Body of pancreas (tissue), 4 donors: Measurements from ENCODE around the gene DDIT4L.

Source experiments
- POLR2A ChIP-seq, 3 donors: fragments of 450-650 bp; IDR thresholded peaks; one replicate each; pipeline ENCODE4 v1.6.1; 2016; ENCODE audit warnings: antibody characterized with exemption in 3 of 3, mild to moderate bottlenecking in 2 of 3
- TF ChIP-seq, protein P1 (sequence below), 7 experiments: fragments of 450-650 bp in 4 of 7; fragments of 200-600 bp in 3 of 7; sonication (generic) in 3 of 7; IDR thresholded peaks; one replicate each; pipeline ENCODE4 v1.5.1; 2016 to 2019; ENCODE audit warnings: antibody characterized with exemption in 7 of 7

DNA sequence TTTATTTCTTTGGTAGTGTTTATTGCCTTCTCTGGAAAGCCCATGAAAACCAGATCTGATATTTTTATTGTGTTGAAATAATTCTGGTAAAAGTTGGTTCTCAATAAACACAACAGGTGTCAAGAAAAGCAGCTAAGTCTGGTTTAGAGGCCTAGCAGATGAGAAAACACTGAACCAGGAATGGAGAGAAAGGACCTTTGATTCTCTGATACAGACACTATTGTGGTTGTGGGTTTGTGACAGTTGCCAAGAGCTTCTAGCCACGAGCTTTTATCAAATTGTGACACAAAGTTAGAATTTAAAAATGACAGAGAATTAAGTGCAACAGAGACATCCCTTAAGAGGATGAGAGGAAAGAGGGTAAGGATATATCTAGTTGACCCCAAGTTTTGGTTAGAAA is 42.6 kb downstream of the DDIT4L start:
- no peak for TF ChIP-seq POLR2A (IDR thresholded peaks at IDR 0.05)
- TF ChIP-seq, protein P1, sequence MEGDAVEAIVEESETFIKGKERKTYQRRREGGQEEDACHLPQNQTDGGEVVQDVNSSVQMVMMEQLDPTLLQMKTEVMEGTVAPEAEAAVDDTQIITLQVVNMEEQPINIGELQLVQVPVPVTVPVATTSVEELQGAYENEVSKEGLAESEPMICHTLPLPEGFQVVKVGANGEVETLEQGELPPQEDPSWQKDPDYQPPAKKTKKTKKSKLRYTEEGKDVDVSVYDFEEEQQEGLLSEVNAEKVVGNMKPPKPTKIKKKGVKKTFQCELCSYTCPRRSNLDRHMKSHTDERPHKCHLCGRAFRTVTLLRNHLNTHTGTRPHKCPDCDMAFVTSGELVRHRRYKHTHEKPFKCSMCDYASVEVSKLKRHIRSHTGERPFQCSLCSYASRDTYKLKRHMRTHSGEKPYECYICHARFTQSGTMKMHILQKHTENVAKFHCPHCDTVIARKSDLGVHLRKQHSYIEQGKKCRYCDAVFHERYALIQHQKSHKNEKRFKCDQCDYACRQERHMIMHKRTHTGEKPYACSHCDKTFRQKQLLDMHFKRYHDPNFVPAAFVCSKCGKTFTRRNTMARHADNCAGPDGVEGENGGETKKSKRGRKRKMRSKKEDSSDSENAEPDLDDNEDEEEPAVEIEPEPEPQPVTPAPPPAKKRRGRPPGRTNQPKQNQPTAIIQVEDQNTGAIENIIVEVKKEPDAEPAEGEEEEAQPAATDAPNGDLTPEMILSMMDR (IDR thresholded peaks at IDR 0.05), result no peak
